ENCODE data around the gene MEIOSIN.

The MEIOSIN gene

GRCh38 chr19:45711851-45712698, 21.2 kb upstream of the MEIOSIN start:
- no peak for DNase-seq
- no peaks in the 10 kb centered on the region for H3K9me3 ChIP-seq (ENCODE audit: severe bottlenecking)
- no peaks in the 10 kb centered on the region for H3K27me3 ChIP-seq (ENCODE audit: insufficient read depth, low read depth, severe bottlenecking)
- peaks cover 16% of the 10 kb centered on the region for H3K36me3 ChIP-seq
- no peak overlapping the region for H3K4me3 ChIP-seq (ENCODE audit: low read depth, low read length)
- no peak for TF ChIP-seq CTCF (IDR thresholded peaks at IDR 0.05; ENCODE audit: low read depth, low read length)
- H3K27ac ChIP-seq, result no peak overlapping the region

- no peak overlapping the region for H3K27ac ChIP-seq
- peaks cover 16% of the 10 kb centered on the region for H3K36me3 ChIP-seq
- TF ChIP-seq CTCF (IDR thresholded peaks at IDR 0.05; ENCODE audit: low read depth, low read length), result no peak
- DNase-seq, result no peak
- H3K9me3 ChIP-seq (ENCODE audit: severe bottlenecking), result no peaks in the 10 kb centered on the region
- H3K4me3 ChIP-seq (ENCODE audit: low read depth, low read length), result no peak overlapping the region
- H3K27me3 ChIP-seq (ENCODE audit: insufficient read depth, low read depth, severe bottlenecking), result no peaks in the 10 kb centered on the region
Observed at GRCh38 chr19:45712699-45713067, 20.6 kb upstream of the MEIOSIN start.

GRCh38 chr19:45713141-45713540, 20.1 kb upstream of the MEIOSIN start:
- Histone ChIP-seq H3K4me3 (ENCODE audit: low read depth, low read length) (no peak overlapping the region), H3K36me3 (peaks cover 16% of the 10 kb centered on the region), H3K9me3 (ENCODE audit: severe bottlenecking) (no peaks in the 10 kb centered on the region), H3K27ac (no peak overlapping the region), H3K27me3 (ENCODE audit: insufficient read depth, low read depth, severe bottlenecking) (no peaks in the 10 kb centered on the region)
- DNase-seq, result no peak
- TF ChIP-seq CTCF (IDR thresholded peaks at IDR 0.05; ENCODE audit: low read depth, low read length), result no peak

GRCh38 chr19:45715139-45715538, 18.1 kb upstream of the MEIOSIN start:
- H3K4me3 ChIP-seq (ENCODE audit: low read depth, low read length), result no peak overlapping the region
- H3K27ac ChIP-seq, result no peak overlapping the region

GRCh38 chr19:45716359-45717130, 16.7 kb upstream of the MEIOSIN start:
- peak overlapping the region; percentile 95 for H3K4me3 ChIP-seq (ENCODE audit: low read depth, low read length)
- no peaks in the 10 kb centered on the region for H3K27me3 ChIP-seq (ENCODE audit: insufficient read depth, low read depth, severe bottlenecking)
- peak overlapping the region; percentile 77 for H3K27ac ChIP-seq
- no peaks in the 10 kb centered on the region for H3K9me3 ChIP-seq (ENCODE audit: severe bottlenecking)
- no peak for DNase-seq
- peaks cover 24% of the 10 kb centered on the region for H3K36me3 ChIP-seq
- no peak for TF ChIP-seq CTCF (IDR thresholded peaks at IDR 0.05; ENCODE audit: low read depth, low read length)

More at GRCh38 chr19:45715139-45715538, 18.1 kb upstream of the MEIOSIN start:
- H3K36me3 ChIP-seq, result peaks cover 22% of the 10 kb centered on the region
- no peak for DNase-seq
- no peaks in the 10 kb centered on the region for H3K9me3 ChIP-seq (ENCODE audit: severe bottlenecking)
- no peaks in the 10 kb centered on the region for H3K27me3 ChIP-seq (ENCODE audit: insufficient read depth, low read depth, severe bottlenecking)
- TF ChIP-seq CTCF (IDR thresholded peaks at IDR 0.05; ENCODE audit: low read depth, low read length), result no peak
